Pancreas (tissue), 10 donors: ENCODE measurements around the gene IGSF5. TPM values are rescaled to one million over a fixed set of nuclear protein-coding genes. Genes with fewer than 3 reads are reported as not detected.
"Not testable (repeated sequence)": the region's sequence is repeated elsewhere in the genome, so short reads cannot be mapped to it uniquely, and the experiment has no call there.

Experiments
- ATAC-seq, 4 donors: fragments of 200-7000 bp; cut with Tn5 transposase; one replicate each; pipeline versions ENCODE4 v1.8.0 to v1.9.1; 2020; ENCODE audit warnings: mild to moderate bottlenecking in 4 of 4, moderate library complexity in 4 of 4
- DNase-seq, 6 donors: peaks; one replicate each; pipeline ENCODE4 v3.0.0-alpha.2; 2020
- FAIRE-seq: peaks from 2 replicates; lab custom pipeline; 2012; peaks lifted over from hg19 to GRCh38; lab: Jason Lieb, UNC
- H3K27ac ChIP-seq, 4 donors: fragments of 200-600 bp; sonication (generic); 1 replicate in 3 of 4; 2 replicates in 1 of 4; pipeline versions ENCODE4 v1.5.0 to v1.8.0; 2020
- H3K27me3 ChIP-seq, 4 donors: fragments of 200-600 bp; one replicate each; pipeline ENCODE4 v1.8.0; 2021
- H3K36me3 ChIP-seq, 3 donors: fragments of 200-600 bp; sonication (generic) in 1 of 3; one replicate each; pipeline versions ENCODE4 v1.5.0 to v1.8.0; 2020 to 2021
- H3K4me1 ChIP-seq, 3 donors: fragments of 200-600 bp; one replicate each; pipeline ENCODE4 v1.8.0; 2021
- H3K4me3 ChIP-seq, 4 donors: fragments of 200-600 bp; sonication (generic) in 2 of 4; one replicate each; pipeline versions ENCODE4 v1.5.0 to v1.8.0; 2020 to 2021
- H3K9me3 ChIP-seq, 4 donors: fragments of 200-600 bp; one replicate each; pipeline ENCODE4 v1.8.0; 2021
- CTCF ChIP-seq, 4 donors: fragments of 200-600 bp; sonication (generic) in 3 of 4; IDR thresholded peaks; one replicate each; pipeline versions ENCODE4 v1.5.0 to v1.8.0; 2021; ENCODE audit warnings: antibody characterized with exemption in 4 of 4
- WGBS, 2 donors: extraction: QIAGEN DNeasy Blood & Tissue Kit; methylation state at CpG; one replicate each; pipeline ENCODE4 v1.1.7; 2013; 5-methylcytosine and 5-hydroxymethylcytosine counted together
- intact Hi-C, 3 donors: fragments of 100-400 bp; cut with DNase I; formaldehyde crosslinking; loops; one replicate each; pipeline versions ENCODE4 v1.11.1 to v1.14.2; 2022
- polyA plus RNA-seq, 2 donors: library from polyadenylated mRNA; stranded (reverse); fragments of 200-250 nt; gene quantifications; one replicate each; pipeline ENCODE4 v1.2.3, GENCODE V29; 2013
- total RNA-seq, 6 donors: library from RNA; stranded (reverse); fragmentation: NEBNext Ultra II Directional in 4 of 6; extraction: Animal tissue kit (Norgen Biotek cat#: 25700) in 4 of 6; gene quantifications; one replicate each; pipeline versions ENCODE4 v1.2.1 to v1.2.4, GENCODE V29; 2021 to 2023
- donor health status: healthy with polysubstance abuse.
- donor health status: DM: no; HTN: no; CAD: no; lungs with moderate emphysema.
- donor health status: DM: no; HTN: no; CAD: no.
- donor health status: control.
- donor health status: control.
- donor health status: Bipolar disorder and iron deficiency.
- donor health status: DM: yes; HTN: yes; CAD: no.
- donor health status: DM: no; HTN: no; CAD: no.
- donor health status: DM: no; HTN: no; CAD: no.
- donor health status: DM: yes; HTN: yes; CAD: no.

The IGSF5 gene
- 1 to 10 TPM in 4 of 6 donors, under 1 TPM in 2; 0.57 to 3.1 (median 1.3) TPM for total RNA-seq
- 1 to 10 TPM in 1 of 2 donors, under 1 TPM in 1; 0.95 to 4.7 TPM for polyA plus RNA-seq

- DNase-seq, H3K4me1 ChIP-seq, intact Hi-C loops, H3K4me3 ChIP-seq, FAIRE-seq, H3K36me3 ChIP-seq, ATAC-seq, H3K27me3 ChIP-seq, H3K9me3 ChIP-seq, H3K27ac ChIP-seq: not testable (repeated sequence)
- WGBS, 2 donors, result 72 to 90% methylated on average over 4 of the region's 4 CpGs
These were observed at the start of gene IGSF5 for GRCh38 chr21:39744883-39745282. TSS of gene IGSF5 (plus strand) at chr21:39745183. CDS start at chr21:39745510, 327 bp downstream.

- peaks cover 0 to 7% (median 0%) of the 10 kb centered on the region in 3 donors for H3K4me1 ChIP-seq
- WGBS, 2 donors, result 77 to 82% methylated on average over 7 of the region's 7 CpGs
- no peak for DNase-seq
- peak in 1 of 4 donors; percentile 11 for ATAC-seq
- no peak overlapping the region for H3K4me3 ChIP-seq
- intact Hi-C loops, result no loop called here
- no peak overlapping the region for H3K27ac ChIP-seq
- no peaks in the 10 kb centered on the region for H3K27me3 ChIP-seq
- TF ChIP-seq CTCF (IDR thresholded peaks at IDR 0.05), result no peak
- no peak for FAIRE-seq
- H3K9me3 ChIP-seq, result no peaks in the 10 kb centered on the region
- H3K36me3 ChIP-seq, result no peaks in the 10 kb centered on the region
These were observed 48.8 kb upstream of the IGSF5 start for GRCh38 chr21:39696196-39696595.

GRCh38 chr21:39696618-39697017, 48.4 kb upstream of the IGSF5 start:
- no peaks in the 10 kb centered on the region for H3K9me3 ChIP-seq
- peak in 5 of 6 donors; percentile 73 to 83 (median 81) for DNase-seq
- H3K27ac ChIP-seq, result no peak overlapping the region
- H3K4me1 ChIP-seq, result peaks cover 0 to 7% (median 0%) of the 10 kb centered on the region in 3 donors
- no peak for TF ChIP-seq CTCF (IDR thresholded peaks at IDR 0.05)
- no peak for FAIRE-seq
- 32 to 35% methylated on average over 4 of the region's 4 CpGs for WGBS, 2 donors
- H3K27me3 ChIP-seq, result no peaks in the 10 kb centered on the region
- H3K4me3 ChIP-seq, result no peak overlapping the region
- H3K36me3 ChIP-seq, result no peaks in the 10 kb centered on the region
- ATAC-seq, result peak; percentile 94 to 99 (median 96)
- intact Hi-C loops, result no loop called here

DNA sequence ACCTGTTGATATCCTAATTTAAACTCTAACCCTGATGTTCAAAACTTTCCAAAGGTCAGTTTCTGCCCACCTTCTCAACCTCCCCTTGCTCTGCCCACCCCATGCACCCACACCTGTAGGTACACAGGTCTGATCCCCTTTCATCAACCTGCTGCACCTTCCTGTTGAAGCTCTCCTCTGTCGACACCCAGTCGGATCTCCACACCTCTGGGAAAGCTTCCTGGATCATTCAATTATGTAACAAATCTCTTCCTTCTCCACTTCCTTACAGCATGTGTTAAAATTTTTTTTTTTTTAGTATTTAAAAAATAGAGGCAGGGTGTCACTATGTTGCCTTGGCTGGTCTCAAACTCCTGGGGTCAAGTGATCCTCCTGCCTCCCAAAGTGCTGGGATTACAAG, 44.7 kb upstream of the IGSF5 start:
- no peak overlapping the region for H3K27ac ChIP-seq
- no peak overlapping the region for H3K4me3 ChIP-seq
- intact Hi-C loops, result no loop called here
- ATAC-seq (no peak), DNase-seq (no peak), FAIRE-seq (no peak)
- H3K4me1 ChIP-seq, result peaks cover 0 to 12% (median 0%) of the 10 kb centered on the region in 3 donors
- H3K9me3 ChIP-seq, result no peaks in the 10 kb centered on the region
- WGBS, 2 donors, result 82 to 87% methylated on average over 2 of the region's 2 CpGs
- no peaks in the 10 kb centered on the region for H3K27me3 ChIP-seq
- H3K36me3 ChIP-seq, result no peaks in the 10 kb centered on the region
- no peak for TF ChIP-seq CTCF (IDR thresholded peaks at IDR 0.05)

DNA sequence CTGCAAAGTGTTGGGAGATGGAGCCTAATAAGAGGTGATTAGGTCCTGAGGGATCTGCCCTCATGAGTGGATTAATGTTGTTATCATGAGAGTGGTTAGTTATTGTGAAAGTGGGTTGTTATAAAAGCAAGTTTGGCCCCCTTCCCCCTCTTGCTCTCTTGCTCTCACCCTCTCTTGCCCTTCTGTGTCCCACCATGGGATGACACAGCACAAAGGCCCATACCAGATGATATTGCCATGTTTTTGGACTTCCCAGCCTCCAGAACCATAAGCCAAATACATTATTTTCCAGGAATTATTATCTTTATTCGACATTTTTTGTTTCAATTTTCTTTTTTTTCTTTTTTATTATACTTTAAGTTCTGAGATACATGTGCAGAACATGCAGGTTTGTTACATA, 41.4 kb upstream of the IGSF5 start:
- no peak for TF ChIP-seq CTCF (IDR thresholded peaks at IDR 0.05)
- 88 to 89% methylated on average over 1 of the region's 1 CpG for WGBS, 2 donors
- Histone ChIP-seq H3K27me3 (no peaks in the 10 kb centered on the region), H3K4me1 (peaks cover 0 to 5% (median 0%) of the 10 kb centered on the region in 3 donors), H3K4me3 (no peak overlapping the region), H3K27ac (no peak overlapping the region), H3K36me3 (no peaks in the 10 kb centered on the region), H3K9me3 (no peaks in the 10 kb centered on the region)
- DNase-seq (no peak), ATAC-seq (no peak), FAIRE-seq (no peak)
- intact Hi-C loops, result no loop called here
